ENCODE results near the gene GRM4.

DNA sequence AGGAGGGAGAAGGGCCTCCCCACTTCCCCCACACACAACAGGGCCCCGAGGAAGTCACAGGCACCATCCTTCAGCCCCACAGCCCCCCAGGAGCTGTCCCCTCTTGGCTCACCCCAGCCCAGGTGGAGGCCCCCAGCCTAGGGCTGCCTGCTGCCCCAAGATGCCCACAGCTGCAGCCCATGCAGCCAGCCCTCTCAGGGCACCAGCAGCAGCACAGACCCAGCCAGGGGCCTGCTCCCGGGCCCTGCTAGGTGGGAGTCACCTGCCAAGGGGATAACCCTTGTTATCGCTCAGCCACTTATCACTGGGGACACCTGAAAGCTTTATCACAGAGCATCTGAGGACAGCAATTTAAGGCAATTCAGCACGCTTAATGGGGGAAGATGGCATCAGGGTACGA lies 55.0 kb downstream of the GRM4 start:
- TF ChIP-seq EZH2 (IDR thresholded peaks at IDR 0.05; ENCODE audit: insufficient read depth, poor library complexity, severe bottlenecking) (no peak), EZH2phosphoT487 (IDR thresholded peaks at IDR 0.05; ENCODE audit: insufficient read depth, low read depth) (no peak)
